PC-3 (cell line): ENCODE results near the gene AP1S1.
"Not testable (repeated sequence)": the region's sequence is repeated elsewhere in the genome, so short reads cannot be mapped to it uniquely, and the experiment has no call there.

Experiments used
- EZH2 ChIP-seq: fragments of 300-600 bp; sonication (generic); IDR thresholded peaks from one replicate; pipeline ENCODE4 v1.6.1; 2017; ENCODE audit warnings: antibody characterized with exemption, mild to moderate bottlenecking, low read length; ENCODE audit not compliant: unreplicated experiment
- EZH2phosphoT487 ChIP-seq: fragments of 300-600 bp; sonication (generic); IDR thresholded peaks from 2 replicates; pipeline ENCODE4 v1.6.1; 2018; ENCODE audit warnings: mild to moderate bottlenecking, antibody characterized with exemption, low read length, borderline replicate concordance
- TF ChIP-seq, protein P1 (sequence below): fragments of 300-600 bp; sonication (generic); conservative IDR thresholded peaks from 2 replicates; pipeline ENCODE4 v1.5.1; 2017; ENCODE audit warnings: antibody characterized with exemption, low read depth, mild to moderate bottlenecking, low read length

DNA sequence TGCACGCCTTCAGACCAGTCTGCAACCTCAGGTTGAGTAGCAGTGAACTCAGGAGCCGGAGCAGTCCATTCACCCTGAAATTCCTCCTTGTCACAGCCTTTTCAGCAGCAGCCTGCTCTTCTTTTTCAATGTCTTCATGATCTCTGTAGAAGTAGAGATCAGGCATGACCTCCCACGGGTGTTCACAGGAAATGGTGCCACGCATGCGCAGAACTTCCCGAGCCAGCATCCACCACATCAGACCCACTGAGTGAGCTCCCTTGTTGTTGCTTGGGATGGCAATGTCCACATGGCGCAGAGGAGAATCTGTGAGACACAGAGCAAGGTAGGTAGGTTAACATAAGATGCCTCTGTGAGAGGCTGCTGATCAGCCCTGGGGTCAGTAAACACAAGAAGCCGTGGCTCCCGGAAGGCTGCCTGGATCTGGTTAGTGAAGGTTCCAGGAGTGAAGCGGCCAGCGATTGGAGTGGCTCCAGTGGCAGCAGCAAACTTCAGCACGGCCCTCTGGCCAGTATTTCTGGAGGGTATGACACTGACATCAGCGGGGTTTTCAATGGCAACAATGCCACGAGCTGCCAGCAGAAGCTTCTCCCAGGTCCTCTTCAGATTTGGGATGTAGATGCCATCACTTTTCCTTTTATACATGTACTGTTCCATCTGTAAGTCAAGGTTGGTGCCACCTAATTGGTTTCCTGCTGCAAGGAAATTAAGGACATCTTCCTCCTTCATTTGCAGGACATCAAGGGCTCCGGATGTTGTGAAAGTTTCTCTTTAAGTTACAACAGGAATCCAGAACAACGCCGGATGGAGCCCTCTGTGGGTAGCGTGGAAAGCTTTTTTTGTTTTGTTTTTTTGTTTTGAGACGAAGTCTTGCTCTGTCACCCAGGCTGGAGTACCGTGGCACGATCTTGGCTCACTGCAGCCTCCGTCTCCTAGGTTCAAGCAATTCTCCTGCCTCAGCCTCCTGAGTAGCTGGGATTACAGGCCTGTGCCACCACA lies 49.8 kb downstream of the AP1S1 start:
- TF ChIP-seq, protein P1, sequence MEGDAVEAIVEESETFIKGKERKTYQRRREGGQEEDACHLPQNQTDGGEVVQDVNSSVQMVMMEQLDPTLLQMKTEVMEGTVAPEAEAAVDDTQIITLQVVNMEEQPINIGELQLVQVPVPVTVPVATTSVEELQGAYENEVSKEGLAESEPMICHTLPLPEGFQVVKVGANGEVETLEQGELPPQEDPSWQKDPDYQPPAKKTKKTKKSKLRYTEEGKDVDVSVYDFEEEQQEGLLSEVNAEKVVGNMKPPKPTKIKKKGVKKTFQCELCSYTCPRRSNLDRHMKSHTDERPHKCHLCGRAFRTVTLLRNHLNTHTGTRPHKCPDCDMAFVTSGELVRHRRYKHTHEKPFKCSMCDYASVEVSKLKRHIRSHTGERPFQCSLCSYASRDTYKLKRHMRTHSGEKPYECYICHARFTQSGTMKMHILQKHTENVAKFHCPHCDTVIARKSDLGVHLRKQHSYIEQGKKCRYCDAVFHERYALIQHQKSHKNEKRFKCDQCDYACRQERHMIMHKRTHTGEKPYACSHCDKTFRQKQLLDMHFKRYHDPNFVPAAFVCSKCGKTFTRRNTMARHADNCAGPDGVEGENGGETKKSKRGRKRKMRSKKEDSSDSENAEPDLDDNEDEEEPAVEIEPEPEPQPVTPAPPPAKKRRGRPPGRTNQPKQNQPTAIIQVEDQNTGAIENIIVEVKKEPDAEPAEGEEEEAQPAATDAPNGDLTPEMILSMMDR: not testable (repeated sequence)
- not testable (repeated sequence) for TF ChIP-seq EZH2, EZH2phosphoT487
